ENCODE data around the gene LDLRAD4.

Gene LDLRAD4

GRCh38 chr18:13525381-13526029 is 306.9 kb downstream of the LDLRAD4 start:
- H3K27ac ChIP-seq (ENCODE audit: low read length, poor library complexity, severe bottlenecking): no peak overlapping the region
- H3K36me3 ChIP-seq (ENCODE audit: control insufficient read depth in 1 of 2, insufficient read depth in 2 of 2, low read depth in 1 of 2, low read length in 2 of 2): no peaks in the 10 kb centered on the region
- DNase-seq: no peak
- H3K27me3 ChIP-seq (ENCODE audit: control insufficient read depth in 1 of 2, insufficient read depth in 1 of 2, low read length in 2 of 2): peaks cover 0 to 26% of the 10 kb centered on the region in 2 experiments
- no peak overlapping the region for H2BK12ac ChIP-seq (ENCODE audit: low read length in 2 of 2)
- H3K4me1 ChIP-seq (ENCODE audit: control insufficient read depth, insufficient read depth, low read depth, low read length): no peaks in the 10 kb centered on the region
- H3K9me3 ChIP-seq (ENCODE audit: control insufficient read depth, low read length): no peaks in the 10 kb centered on the region
- no peaks in the 10 kb centered on the region for H3K79me1 ChIP-seq (replicated peaks; ENCODE audit: low read length, poor library complexity, severe bottlenecking)
- H2BK5ac ChIP-seq (ENCODE audit: low read depth, low read length, poor library complexity, severe bottlenecking): no peak overlapping the region
- H3K14ac ChIP-seq (ENCODE audit: low read length in 2 of 2): no peak overlapping the region
- H2BK120ac ChIP-seq (ENCODE audit: low read depth, low read length): no peak overlapping the region
- H3K23ac ChIP-seq (ENCODE audit: low read length in 2 of 2): no peak overlapping the region
- H2AK5ac ChIP-seq (ENCODE audit: low read length, severe bottlenecking): no peak overlapping the region
- H3K9ac ChIP-seq (ENCODE audit: low read length): no peak overlapping the region
- no peak overlapping the region for H4K8ac ChIP-seq (ENCODE audit: low read length)
- H3K4me3 ChIP-seq (ENCODE audit: insufficient read depth in 1 of 2, low read depth in 1 of 2, low read length in 2 of 2): no peak overlapping the region
- no peak overlapping the region for H4K91ac ChIP-seq (ENCODE audit: low read length)
- WGBS: 79% methylated on average over 12 of the region's 14 CpGs
- H3K4me2 ChIP-seq (ENCODE audit: low read length, poor library complexity, severe bottlenecking): no peak overlapping the region
- no peak overlapping the region for H3K18ac ChIP-seq (ENCODE audit: low read depth in 1 of 2, low read length in 2 of 2)
- no peak overlapping the region for H2BK15ac ChIP-seq (ENCODE audit: low read depth, poor library complexity, severe bottlenecking)
- no peak overlapping the region for H2AFZ ChIP-seq (ENCODE audit: low read depth, low read length)
- H3K4ac ChIP-seq (ENCODE audit: low read depth in 1 of 2, low read length in 2 of 2): no peak overlapping the region

DNA sequence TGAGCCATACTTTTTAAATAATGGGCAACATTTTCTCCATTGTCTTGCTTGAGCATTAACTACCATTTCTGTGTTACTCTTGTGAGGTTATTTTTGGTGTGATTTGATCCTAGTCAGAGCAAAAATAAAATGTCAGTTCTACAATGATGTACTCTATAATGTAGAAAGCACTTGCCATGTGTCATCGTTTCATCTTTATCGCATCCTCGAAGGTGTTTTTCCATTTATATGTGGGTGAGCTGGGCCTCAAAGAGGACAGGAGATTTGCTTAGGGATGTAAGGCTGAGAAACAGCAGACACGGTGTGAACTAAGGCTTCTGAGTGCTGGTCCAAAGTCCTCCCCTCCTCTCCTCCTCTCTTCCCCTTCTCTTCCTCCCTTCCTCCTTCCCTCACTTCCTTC is 308.0 kb downstream of the LDLRAD4 start:
- H3K36me3 ChIP-seq (ENCODE audit: control insufficient read depth in 1 of 2, insufficient read depth in 2 of 2, low read depth in 1 of 2, low read length in 2 of 2): no peaks in the 10 kb centered on the region
- no peak overlapping the region for H2AFZ ChIP-seq (ENCODE audit: low read depth, low read length)
- no peak overlapping the region for H3K27ac ChIP-seq (ENCODE audit: low read length, poor library complexity, severe bottlenecking)
- no peak overlapping the region for H3K4me2 ChIP-seq (ENCODE audit: low read length, poor library complexity, severe bottlenecking)
- H3K14ac ChIP-seq (ENCODE audit: low read length in 2 of 2): no peak overlapping the region
- no peak overlapping the region for H2BK120ac ChIP-seq (ENCODE audit: low read depth, low read length)
- 94% methylated on average over 3 of the region's 4 CpGs for WGBS
- no peaks in the 10 kb centered on the region for H3K9me3 ChIP-seq (ENCODE audit: control insufficient read depth, low read length)
- H2BK5ac ChIP-seq (ENCODE audit: low read depth, low read length, poor library complexity, severe bottlenecking): no peak overlapping the region
- no peak overlapping the region for H3K4ac ChIP-seq (ENCODE audit: low read depth in 1 of 2, low read length in 2 of 2)
- no peak overlapping the region for H2BK12ac ChIP-seq (ENCODE audit: low read length in 2 of 2)
- no peak overlapping the region for H4K8ac ChIP-seq (ENCODE audit: low read length)
- no peak overlapping the region for H3K23ac ChIP-seq (ENCODE audit: low read length in 2 of 2)
- no peak overlapping the region for H3K4me3 ChIP-seq (ENCODE audit: insufficient read depth in 1 of 2, low read depth in 1 of 2, low read length in 2 of 2)
- no peak overlapping the region for H2AK5ac ChIP-seq (ENCODE audit: low read length, severe bottlenecking)
- no peaks in the 10 kb centered on the region for H3K79me1 ChIP-seq (replicated peaks; ENCODE audit: low read length, poor library complexity, severe bottlenecking)
- H4K91ac ChIP-seq (ENCODE audit: low read length): no peak overlapping the region
- H3K18ac ChIP-seq (ENCODE audit: low read depth in 1 of 2, low read length in 2 of 2): no peak overlapping the region
- H3K9ac ChIP-seq (ENCODE audit: low read length): no peak overlapping the region
- H3K27me3 ChIP-seq (ENCODE audit: control insufficient read depth in 1 of 2, insufficient read depth in 1 of 2, low read length in 2 of 2): peaks cover 0 to 19% of the 10 kb centered on the region in 2 experiments
- no peak for DNase-seq
- no peaks in the 10 kb centered on the region for H3K4me1 ChIP-seq (ENCODE audit: control insufficient read depth, insufficient read depth, low read depth, low read length)
- H2BK15ac ChIP-seq (ENCODE audit: low read depth, poor library complexity, severe bottlenecking): no peak overlapping the region

DNA sequence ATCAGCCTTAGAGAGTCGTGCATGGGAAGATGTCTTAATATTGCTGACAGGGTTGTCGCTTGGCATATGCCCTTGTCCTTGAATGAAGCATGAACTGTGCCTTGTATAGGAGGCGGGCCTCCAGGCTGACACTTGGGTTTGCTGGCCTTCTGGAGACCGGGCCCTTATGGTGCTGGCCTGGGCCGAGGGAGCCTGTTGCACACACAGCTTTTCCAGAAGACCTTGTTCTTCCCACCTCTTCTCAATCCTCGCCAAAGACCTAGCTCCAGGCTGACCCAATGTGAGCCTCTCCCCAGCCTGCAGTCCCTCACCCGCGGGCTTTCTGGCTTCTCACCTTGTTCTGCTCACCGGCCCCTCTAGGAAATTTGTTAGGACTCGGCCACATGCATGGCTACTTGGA is 308.7 kb downstream of the LDLRAD4 start:
- no peak overlapping the region for H2AFZ ChIP-seq (ENCODE audit: low read depth, low read length)
- no peaks in the 10 kb centered on the region for H3K9me3 ChIP-seq (ENCODE audit: control insufficient read depth, low read length)
- H3K14ac ChIP-seq (ENCODE audit: low read length in 2 of 2): no peak overlapping the region
- H3K18ac ChIP-seq (ENCODE audit: low read depth in 1 of 2, low read length in 2 of 2): no peak overlapping the region
- no peak overlapping the region for H3K4me3 ChIP-seq (ENCODE audit: insufficient read depth in 1 of 2, low read depth in 1 of 2, low read length in 2 of 2)
- no peak overlapping the region for H3K9ac ChIP-seq (ENCODE audit: low read length)
- H3K27me3 ChIP-seq (ENCODE audit: control insufficient read depth in 1 of 2, insufficient read depth in 1 of 2, low read length in 2 of 2): peaks cover 0 to 15% of the 10 kb centered on the region in 2 experiments
- H2BK5ac ChIP-seq (ENCODE audit: low read depth, low read length, poor library complexity, severe bottlenecking): no peak overlapping the region
- H3K4ac ChIP-seq (ENCODE audit: low read depth in 1 of 2, low read length in 2 of 2): no peak overlapping the region
- WGBS: 81% methylated on average over 10 of the region's 10 CpGs
- no peak overlapping the region for H4K91ac ChIP-seq (ENCODE audit: low read length)
- DNase-seq: no peak
- no peak overlapping the region for H3K27ac ChIP-seq (ENCODE audit: low read length, poor library complexity, severe bottlenecking)
- no peak overlapping the region for H2BK15ac ChIP-seq (ENCODE audit: low read depth, poor library complexity, severe bottlenecking)
- H3K4me2 ChIP-seq (ENCODE audit: low read length, poor library complexity, severe bottlenecking): no peak overlapping the region
- H4K8ac ChIP-seq (ENCODE audit: low read length): no peak overlapping the region
- H3K4me1 ChIP-seq (ENCODE audit: control insufficient read depth, insufficient read depth, low read depth, low read length): no peaks in the 10 kb centered on the region
- H2BK120ac ChIP-seq (ENCODE audit: low read depth, low read length): no peak overlapping the region
- H2BK12ac ChIP-seq (ENCODE audit: low read length in 2 of 2): no peak overlapping the region
- H3K23ac ChIP-seq (ENCODE audit: low read length in 2 of 2): no peak overlapping the region
- H2AK5ac ChIP-seq (ENCODE audit: low read length, severe bottlenecking): no peak overlapping the region
- H3K79me1 ChIP-seq (replicated peaks; ENCODE audit: low read length, poor library complexity, severe bottlenecking): no peaks in the 10 kb centered on the region
- H3K36me3 ChIP-seq (ENCODE audit: control insufficient read depth in 1 of 2, insufficient read depth in 2 of 2, low read depth in 1 of 2, low read length in 2 of 2): no peaks in the 10 kb centered on the region

GRCh38 chr18:13527730-13528129 is 309.2 kb downstream of the LDLRAD4 start:
- WGBS: 73% methylated on average over 5 of the region's 5 CpGs
- Histone ChIP-seq H3K23ac (ENCODE audit: low read length in 2 of 2) (no peak overlapping the region), H2BK12ac (ENCODE audit: low read length in 2 of 2) (no peak overlapping the region), H3K4me2 (ENCODE audit: low read length, poor library complexity, severe bottlenecking) (no peak overlapping the region), H3K79me1 (replicated peaks; ENCODE audit: low read length, poor library complexity, severe bottlenecking) (no peaks in the 10 kb centered on the region), H2BK5ac (ENCODE audit: low read depth, low read length, poor library complexity, severe bottlenecking) (no peak overlapping the region), H3K14ac (ENCODE audit: low read length in 2 of 2) (no peak overlapping the region), H3K4ac (ENCODE audit: low read depth in 1 of 2, low read length in 2 of 2) (no peak overlapping the region), H2BK120ac (ENCODE audit: low read depth, low read length) (no peak overlapping the region), H3K4me3 (ENCODE audit: insufficient read depth in 1 of 2, low read depth in 1 of 2, low read length in 2 of 2) (no peak overlapping the region), H3K18ac (ENCODE audit: low read depth in 1 of 2, low read length in 2 of 2) (no peak overlapping the region), H2AK5ac (ENCODE audit: low read length, severe bottlenecking) (no peak overlapping the region), H3K27me3 (ENCODE audit: control insufficient read depth in 1 of 2, insufficient read depth in 1 of 2, low read length in 2 of 2) (peaks cover 0 to 12% of the 10 kb centered on the region in 2 experiments), H3K36me3 (ENCODE audit: control insufficient read depth in 1 of 2, insufficient read depth in 2 of 2, low read depth in 1 of 2, low read length in 2 of 2) (no peaks in the 10 kb centered on the region), H4K8ac (ENCODE audit: low read length) (no peak overlapping the region), H4K91ac (ENCODE audit: low read length) (no peak overlapping the region), H3K27ac (ENCODE audit: low read length, poor library complexity, severe bottlenecking) (no peak overlapping the region), H2AFZ (ENCODE audit: low read depth, low read length) (no peak overlapping the region), H2BK15ac (ENCODE audit: low read depth, poor library complexity, severe bottlenecking) (no peak overlapping the region), H3K9me3 (ENCODE audit: control insufficient read depth, low read length) (no peaks in the 10 kb centered on the region), H3K4me1 (ENCODE audit: control insufficient read depth, insufficient read depth, low read depth, low read length) (no peaks in the 10 kb centered on the region), H3K9ac (ENCODE audit: low read length) (no peak overlapping the region)
- no peak for DNase-seq

Measured in mesenchymal stem cell (in vitro differentiated cells and primary cell).